Activated T-cell treated with anti-CD3 and anti-CD28 coated beads for 4 hours (primary cell): ENCODE data around the gene TCF3.

Experiments used
- DNase-seq: peaks from one replicate; pipeline ENCODE4 v3.0.0-alpha.2; 2020

TCF3 gene

DNA sequence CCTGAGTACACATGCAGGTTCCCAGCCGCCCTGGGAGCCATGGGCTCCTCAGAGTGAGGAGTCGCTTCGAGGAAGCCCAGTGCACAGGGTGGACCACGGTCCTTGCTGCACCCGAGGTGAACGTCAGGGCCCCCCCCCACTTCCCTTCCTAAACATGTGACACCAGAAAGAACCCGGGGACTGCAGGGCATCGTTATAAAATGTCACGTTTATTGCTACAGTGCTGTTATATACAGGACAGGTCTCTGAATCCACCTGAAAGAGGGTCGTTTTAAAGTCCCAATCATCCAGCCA, 43.4 kb downstream of the TCF3 start:
- no peak for DNase-seq

DNA sequence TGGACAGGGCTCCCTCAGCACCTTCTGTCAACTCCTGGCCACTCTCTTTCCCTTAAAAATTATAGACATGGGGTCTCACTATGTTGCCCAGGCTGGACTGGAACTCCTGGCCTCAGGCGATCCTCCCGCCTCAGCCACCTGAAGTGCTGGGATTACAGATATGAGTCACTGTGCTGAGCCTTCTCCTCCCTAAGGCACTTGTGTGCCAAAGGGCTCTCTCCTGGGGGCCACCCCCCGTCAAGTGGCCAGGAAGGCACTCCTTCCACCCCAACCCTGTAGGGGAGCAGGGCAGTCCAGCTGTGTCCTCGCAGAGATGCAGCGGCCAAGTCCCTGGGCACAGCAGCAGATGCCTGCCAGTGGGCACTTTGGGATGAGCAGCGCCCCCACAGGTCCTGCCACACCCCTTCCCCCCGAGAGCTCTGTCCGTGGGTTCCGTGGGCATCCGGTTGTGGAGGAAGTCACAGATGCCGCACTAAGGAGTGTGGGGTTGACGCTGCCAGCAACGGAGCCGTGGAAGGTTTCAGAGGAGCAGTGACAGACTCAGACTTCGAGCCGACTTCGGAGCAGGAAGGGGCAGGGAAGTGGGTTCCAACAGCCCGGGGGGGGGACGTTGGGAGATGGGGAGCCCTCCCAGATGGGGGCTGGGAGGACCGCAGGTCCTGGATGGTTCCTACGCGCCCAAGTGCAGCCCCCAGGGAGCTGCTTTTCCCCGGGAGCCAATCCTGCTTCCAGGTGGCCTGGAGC, 43.9 kb downstream of the TCF3 start:
- DNase-seq, result no peak

DNA sequence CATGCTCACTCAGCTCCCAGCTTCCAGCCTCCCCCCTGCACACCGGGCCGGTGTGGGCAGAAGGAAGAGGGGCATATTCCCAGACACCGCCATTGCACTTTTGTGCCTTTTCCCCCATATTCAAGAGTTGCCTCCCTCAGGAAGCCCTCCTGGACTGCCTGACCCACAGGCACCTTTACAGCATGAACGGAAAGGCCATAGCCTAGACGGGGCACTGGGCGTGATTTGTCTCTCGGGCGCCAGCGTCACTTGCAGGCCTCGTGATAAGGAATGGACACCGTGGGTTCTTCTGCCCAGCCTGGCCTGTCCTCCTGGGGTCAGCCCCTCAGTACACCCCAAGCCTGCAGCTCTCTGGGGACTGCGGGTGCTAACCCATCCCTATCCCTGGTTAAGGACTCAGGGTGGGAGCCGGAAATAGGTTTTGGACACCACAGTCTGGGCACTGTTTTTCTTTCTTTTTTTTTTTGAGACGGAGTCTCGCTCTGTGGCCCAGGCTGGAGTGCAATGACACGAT, 46.2 kb downstream of the TCF3 start:
- no peak for DNase-seq

DNA sequence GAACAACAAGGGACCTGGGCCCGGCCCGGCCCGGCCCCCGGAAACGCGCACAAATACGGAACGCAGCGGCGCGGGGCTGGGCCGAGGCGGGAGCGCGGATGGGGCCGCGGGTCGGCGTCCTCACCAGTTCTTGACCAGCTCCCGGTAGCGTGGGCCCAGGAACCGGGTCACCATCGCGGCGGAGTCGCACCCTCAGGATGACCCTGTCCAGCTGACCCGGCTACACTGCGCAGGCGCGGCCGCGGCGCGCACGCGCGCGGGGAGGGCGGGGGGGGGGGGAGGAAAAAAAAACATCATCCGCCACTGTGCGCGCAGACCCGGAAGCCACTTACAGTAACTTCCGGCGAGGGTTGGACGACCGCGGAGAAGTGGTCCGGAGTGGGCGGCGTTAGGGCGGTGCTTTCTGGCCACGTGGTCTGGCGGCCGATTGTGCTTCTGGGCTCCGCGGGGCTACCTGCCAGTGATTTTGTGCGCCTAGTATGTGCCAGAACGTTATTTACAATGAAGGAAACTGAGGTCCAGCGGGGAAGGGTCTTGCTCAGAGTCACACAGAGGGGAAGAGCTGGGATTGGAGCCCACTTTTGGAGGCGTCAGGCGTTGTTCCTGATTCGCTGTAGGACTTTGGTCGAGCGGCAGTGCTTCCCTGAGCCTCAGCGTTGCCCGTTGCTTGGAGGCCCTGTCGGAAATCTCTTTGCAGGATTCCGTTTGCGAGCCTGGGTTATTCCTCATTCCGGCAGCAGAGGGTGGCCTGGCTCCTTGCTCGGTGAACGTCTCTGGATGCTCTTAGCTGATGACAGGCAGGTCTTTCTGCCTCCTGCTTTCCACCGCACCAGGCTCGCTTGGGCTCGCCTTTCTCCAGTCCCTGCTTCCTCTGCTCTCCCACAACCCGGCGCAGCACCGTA, 46.9 kb downstream of the TCF3 start, which contains the start of gene UQCR11:
Gene UQCR11, minus strand, starts transcription at position 227 of the 902 bp plus-strand sequence. Its CDS starts 53 bp downstream, at position 174.
- DNase-seq, result peak; percentile 85

DNA sequence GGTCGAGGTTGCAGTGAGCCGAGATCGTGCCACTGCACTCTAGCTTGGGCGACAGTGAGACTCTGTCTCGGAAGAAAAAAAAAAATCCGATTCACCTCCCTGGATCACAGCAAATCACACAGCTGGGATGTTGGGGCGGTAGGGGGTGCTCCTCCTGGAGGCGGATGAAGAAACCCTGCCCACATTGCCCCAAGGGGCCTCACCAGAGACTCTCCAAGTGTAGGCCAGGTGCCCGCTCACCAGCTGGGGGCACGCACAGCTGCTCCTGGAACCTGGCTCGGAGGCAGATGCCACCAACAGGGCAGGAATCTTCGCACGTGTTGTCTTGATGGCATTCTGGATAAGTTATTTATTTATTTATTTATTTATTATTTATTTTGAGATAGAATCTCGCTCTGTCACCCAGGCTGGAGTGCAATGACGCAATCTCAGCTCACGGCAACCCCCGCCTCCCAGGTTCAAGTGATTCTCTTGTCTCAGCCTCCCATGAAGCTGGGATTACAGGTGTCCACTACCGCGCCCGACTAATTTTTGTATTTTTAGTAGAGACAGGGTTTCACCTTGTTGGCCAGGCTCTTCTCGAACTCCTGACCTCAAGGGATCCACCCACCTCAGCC, 50.2 kb downstream of the TCF3 start:
- DNase-seq, result no peak

DNA sequence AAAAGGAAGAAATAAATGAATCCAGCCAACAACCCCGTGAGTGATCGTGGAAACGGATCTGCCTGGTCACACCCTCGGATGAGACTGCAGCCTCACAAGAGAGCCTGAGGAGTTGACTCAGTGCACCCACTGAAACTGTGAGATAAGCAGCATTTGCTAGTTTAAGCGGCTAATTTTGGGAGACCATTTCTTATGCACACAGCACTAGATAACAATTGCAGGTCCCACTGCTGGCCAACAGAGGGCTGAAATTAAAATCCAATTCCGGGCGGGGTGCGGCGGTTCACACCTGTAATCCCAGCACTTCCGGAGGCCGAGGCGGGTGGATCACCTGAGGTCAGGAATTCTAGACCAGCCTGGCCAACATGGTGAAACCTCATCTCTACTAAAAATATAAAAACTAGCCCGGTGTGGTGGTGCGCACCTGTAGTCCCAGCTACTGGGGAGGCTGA, 50.8 kb downstream of the TCF3 start:
- DNase-seq, result no peak

DNA sequence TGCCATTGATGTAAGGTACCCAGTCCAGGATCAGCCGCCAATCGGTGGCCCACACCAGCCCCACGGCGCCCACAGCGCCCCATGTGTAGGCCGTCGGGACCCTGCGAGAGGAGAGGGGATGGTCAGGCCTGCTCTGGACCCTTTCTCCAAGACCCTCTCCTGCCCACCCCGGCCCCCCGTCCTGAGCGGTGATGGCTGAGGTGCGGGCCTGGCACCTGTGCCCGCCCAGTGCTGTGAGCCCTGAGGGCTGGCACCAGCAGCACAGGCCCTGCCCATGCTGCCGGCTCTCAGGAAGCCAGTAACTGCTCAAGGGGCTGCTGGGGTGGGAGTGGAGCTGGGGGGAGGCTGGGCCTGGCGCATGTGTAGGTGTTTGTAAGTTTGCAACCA, 53.0 kb downstream of the TCF3 start:
- no peak for DNase-seq

DNA sequence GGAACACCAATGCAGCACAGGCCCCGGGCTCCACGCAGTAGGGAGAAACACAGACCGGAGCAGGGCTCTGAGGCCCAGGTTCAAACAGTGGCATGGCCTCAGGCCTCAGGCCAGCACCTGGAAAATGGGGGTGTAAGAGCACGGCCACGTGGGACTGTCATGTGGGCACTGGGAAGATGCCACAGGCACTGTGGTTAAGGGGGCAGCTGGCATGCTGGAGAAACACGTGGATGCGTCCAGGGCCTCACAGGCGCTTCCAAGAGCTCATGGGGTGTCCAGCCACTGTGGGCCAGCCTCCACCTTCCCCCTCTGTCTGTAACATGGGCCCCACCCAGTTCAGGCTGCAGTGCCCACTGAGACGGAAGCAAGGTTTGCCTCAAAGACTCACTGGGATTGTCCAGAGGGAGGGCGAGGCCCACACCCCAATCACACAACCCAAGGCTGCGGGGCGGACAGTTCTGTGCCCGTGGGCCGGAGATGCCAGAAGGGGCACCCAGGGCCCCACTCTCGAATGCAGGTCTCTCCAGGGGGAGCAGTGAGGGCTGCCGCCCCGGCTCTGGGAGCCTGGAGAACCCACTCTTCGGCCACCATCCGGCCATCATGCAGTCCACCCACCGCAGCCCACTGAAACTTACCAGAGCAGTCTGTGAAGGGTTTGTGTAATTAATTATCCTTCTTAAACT, 53.5 kb downstream of the TCF3 start:
- no peak for DNase-seq

DNA sequence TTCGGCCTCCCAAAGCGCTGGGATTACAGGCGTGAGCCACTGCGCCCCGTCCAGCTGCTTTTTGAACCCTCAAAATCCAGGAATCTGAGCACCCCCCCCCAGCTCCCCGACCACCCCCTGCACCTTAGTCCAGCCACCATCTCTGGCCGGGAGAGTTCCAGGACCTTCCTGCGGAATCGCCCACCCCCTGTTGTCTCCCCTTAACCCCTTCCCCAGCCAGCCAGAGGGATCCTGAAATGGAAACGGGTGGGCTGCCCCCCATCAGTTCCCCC, 59.0 kb downstream of the TCF3 start:
- DNase-seq, result no peak

DNA sequence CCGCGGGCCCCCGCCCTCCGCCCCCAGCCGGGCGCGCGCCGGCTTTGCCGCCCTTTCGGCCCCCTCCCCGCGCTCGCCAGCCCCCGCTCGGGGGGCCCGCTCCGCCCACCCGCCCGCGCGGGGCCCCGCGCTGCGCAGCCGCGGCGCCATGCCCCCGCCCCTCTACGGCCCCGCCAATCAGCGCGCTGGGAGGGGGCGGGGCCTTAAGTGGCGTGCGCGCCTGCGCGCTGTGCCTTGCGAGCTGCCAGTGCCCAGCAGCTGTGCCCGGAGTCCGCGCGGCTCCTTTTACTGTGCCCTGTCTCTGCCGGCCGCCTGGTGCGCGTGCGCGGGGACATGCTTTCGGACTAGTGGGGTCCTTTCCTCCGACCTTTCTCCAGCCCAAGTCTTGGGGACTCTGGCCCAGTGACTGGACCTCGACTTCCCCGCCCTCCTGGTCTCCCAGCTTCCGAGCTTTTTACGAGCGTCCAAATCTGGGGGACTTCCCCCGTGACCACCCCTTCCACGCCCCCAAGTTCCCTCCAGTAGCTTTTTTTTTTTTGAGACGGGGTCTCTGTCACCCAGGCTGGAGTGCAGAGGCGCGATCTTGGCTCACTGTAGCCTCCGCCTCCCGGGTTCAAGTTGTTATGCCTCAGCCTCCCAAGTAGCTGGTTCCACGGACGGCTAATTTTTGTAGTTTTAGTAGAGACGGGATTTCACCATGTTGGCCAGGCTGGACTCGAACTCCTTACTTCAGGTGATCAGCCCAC, 59.5 kb downstream of the TCF3 start, which contains the start of gene MBD3:
Gene MBD3, minus strand, starts transcription at position 111 of the 746 bp plus-strand sequence. CDS start 234 bp downstream, outside the sequence.
- peak; percentile 78 for DNase-seq

DNA sequence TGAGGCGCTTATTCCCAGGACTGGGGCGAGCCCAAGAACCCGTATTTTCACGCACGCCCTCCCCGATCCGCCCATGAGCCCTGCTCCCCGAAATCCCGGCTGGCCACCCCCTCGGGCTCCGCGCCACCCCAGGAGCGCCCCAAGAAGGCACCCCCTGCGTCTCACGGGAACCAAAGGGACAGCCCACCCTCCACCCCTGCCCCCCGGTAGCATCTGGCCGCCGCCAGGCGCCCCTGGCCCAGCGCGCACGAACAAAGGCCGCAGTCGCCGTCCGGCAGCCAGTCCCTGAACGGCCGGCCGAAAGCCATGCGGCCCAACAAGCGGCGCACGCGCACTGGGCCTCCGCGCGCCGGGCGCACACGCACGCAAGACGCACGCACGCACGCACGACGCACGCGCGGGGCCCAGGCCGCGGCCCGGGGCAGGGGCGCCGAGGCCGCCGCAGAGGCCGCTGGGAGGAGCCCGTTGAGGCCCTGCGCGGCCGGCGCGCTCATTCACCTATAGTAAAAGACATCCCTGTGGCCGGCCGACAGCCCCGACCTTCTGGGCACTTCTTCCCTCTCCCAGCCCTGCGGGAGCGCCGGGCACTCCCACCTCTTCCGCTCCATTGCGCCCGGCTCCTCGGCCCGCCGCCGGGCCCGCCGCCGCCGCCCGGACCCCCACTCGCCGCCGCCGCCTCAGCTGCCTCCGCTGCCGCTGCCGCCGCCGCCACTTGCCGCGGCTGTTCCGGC, 60.2 kb downstream of the TCF3 start:
- peak; percentile 61 for DNase-seq

DNA sequence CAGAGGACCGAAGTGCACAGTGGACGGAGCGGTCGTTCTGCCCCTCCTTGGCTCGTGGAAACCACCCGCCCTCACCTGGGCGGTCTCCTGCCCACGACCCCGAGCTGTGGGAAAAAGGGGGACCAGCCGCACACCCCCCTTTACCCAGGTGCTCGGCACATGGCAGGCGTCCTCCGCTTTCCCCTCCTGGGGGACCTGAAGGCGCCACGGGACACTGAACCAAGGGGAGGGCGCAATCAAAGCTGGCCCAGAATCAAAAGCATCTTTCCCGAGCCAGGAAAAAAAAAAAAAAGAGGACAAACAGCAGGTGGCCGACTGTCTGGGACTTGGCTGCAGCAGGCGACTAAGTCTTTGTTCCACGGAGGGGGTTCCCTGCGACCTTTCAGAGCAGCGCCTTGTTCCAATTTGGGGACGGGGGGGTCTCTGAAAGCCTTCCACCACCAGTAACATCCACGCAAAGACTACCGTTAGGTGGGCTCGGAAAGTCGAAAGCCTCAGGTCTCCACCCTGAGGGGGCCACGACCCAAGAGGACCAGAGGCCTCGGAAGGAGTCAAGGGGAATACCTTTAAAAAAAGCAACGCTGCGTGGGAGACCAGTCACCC, 60.9 kb downstream of the TCF3 start:
- peak; percentile 22 for DNase-seq

DNA sequence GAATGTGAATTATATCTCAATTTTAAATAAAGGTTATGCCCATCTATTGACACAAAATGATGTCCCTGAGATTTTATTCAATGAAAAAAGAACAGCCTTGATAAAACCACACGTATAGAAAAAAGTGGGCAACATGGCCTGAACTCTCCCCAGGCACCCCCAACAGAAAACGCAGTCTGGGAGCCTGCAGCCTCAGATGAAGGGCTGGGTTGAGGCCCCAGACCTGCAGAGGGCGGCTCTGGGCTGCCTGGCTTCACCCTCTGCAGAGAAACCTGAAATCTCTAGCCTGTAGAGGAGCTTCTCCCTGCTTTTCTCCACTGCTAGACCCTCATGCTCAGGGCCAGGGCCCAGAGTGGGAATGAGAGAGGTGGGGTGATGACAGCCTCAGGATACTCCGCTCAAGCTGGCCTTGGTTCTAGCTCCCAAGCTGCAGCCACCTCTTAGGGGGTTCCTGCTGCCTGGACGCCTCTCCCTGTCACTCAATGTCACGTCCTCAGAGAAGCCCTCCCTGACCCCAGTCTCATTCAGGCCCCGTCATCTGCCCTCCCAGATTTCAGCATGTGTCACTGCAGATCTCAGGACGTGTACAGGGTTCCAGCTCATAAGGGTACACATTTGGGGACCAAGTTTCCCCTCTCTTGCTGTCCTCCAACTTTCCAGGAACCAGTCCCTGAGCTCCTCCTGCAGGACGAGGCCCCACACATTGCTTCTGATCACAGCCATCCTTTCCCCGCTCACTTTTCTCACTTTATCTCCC, 61.6 kb downstream of the TCF3 start:
- DNase-seq, result no peak

DNA sequence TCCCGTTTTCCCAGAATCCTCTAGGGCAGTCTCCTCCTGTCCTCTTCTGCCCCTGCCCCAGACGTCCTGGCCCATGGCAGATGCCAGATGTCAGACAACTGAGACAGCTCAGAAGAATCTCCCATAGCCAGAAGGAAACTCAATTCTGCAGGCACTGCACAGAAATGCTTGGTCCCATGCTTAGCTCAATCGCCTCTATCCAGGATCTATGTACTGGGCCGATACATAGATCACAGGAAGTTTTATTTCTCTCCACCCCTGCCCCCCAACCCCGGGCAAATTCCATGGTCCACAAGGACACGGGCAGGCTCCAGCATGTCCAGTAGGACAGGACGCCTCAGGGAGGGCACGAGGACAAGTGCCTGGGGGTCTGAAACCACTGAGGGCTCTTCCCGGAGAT, 64.5 kb downstream of the TCF3 start:
- DNase-seq, result no peak

DNA sequence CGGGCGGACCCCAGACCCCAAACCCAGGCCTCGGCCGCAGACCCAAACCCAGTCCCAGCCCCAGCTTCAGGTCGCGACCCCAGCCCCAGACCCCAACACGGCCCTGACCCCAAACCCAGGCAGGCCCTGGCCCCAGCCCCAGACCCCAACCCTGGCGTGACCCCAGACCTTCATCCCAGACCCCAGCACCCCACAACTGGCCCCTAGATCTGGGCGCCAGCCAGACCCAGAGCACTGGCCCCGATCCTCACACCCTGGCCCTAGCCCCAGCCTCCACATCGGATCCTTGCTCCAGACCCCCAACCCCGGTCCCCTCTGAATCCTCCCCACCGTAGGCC, 67.2 kb downstream of the TCF3 start:
- DNase-seq, result no peak

DNA sequence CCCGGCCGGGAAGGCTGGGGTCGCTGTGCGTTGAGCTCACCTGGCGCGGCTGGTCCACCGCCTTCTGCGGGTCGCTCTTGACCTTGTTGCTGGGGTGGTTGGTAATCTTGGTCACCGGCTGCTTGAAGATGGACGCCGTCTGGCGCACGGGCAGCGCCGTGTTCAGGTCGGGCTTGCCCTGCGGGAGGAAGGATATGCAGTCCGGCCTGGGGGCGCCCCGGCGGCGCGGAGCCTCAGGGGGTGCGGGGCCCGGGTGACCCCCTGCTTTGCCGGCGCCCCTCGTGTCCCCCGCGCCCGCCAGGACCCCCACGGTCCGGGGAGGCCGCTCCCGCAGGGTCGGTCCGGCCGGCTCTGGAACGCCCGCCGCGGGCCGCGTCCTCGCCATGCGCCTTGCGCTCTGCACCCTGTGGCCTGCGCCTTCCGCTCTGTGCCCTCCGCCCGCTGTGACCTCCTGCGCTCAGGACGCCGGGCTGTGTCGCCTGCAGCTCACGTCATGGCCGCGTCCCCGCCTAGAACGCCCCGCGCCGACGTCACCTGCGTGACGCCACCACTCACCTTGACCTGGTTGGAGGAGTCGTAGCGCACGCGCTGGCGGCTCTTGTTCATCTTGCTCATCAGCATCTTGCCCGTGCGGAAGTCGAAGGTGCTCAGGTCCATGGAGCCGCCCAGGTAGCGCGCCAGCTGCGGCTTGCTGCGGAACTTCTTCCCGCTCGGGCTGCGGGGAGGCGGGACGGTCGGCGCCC, 67.7 kb downstream of the TCF3 start:
- DNase-seq, result no peak

DNA sequence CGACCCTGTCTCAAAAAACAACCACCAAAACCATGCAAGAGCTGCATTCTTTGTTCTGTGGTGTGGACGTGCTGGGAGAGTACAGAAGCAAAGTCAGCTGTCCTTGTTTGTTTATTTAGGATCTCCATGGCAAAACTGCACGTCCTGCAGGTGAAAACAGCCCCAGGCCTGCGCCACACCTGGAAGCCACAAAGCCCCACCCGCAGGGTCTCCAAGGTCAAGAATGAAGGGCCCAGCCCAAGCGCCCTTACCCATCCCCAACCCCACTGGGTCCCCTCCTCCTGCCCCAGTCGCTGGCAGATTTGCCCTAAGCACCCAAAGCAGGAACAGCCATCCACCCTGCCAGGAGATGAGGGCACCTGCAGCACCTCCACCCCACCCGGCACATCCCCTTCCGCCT, 70.2 kb downstream of the TCF3 start:
- no peak for DNase-seq

DNA sequence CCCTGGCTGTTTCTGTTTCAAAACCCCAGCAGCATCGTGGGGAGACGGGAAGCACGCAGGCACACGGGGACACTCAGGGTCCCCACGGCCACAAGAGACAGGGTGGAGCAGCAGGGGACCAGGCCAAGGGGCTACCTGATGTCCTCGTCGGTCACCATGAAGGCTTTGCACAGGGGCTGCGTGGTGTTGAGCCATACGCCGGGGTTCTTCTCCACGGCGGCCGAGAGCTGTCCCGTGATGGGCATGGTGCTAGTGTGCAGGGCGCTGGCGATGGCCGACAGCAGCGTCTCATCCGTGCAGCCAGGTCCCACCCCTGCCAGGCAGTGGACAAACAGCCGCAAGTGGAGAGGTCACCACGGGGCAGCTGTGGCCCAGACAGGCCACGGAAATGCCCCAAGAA, 71.5 kb downstream of the TCF3 start:
- DNase-seq, result no peak

DNA sequence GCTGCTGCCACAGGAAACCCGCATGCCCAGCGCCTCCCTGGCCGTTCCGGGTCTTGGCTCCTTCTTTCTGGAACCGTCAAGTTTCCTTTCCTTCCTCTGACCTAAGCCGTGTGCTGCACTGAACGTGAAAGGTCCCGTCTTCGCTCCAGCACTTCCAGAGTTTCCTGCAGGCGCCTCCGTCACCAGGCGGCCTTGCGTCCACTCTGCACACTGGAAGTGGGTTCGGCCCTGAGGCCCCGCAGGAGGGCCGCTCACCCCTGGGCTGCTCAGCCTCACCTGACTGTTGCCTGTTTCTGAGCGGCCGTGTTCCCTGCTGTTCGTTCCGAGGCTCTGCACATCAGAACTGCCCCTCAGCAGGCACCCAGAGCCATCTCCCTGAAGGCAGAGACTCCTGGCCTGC, 72.0 kb downstream of the TCF3 start:
- no peak for DNase-seq

DNA sequence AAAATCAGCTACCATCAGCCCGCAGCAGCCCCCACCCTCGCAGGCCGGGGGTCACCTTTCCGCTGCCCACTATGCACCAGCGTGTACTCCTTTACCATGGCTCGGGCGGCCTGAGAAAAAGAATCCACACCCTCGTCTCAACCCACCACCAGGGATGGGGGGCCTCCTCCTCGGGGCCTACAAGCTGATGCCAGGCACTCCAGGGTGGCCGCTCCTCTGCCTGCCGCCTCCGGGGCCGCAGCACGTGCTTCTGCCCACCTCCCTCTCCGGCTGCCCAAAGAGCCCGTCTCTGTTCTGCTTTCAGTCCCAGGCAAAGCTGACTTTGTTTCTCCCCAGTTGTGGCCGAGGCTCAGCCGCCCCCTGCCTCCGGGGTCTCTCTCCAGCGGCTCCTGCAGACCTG, 73.2 kb downstream of the TCF3 start:
- DNase-seq, result no peak
